Neural cell (in vitro differentiated cells): ENCODE results near the gene HIVEP3. TPM values are rescaled to one million over a fixed set of nuclear protein-coding genes. Genes with fewer than 3 reads are reported as not detected.

Experiments
- H2AFZ ChIP-seq: fragments of 200-600, 300-800 bp; sonication (generic), shearing (Covaris generic); 2 replicates; pipeline ENCODE4 v1.6.0; 2014; ENCODE audit warnings: low read depth, mild to moderate bottlenecking, antibody characterized with exemption, low read length, moderate library complexity
- H3F3A ChIP-seq: fragments of 200-600 bp; shearing (Covaris generic); 2 replicates; pipeline ENCODE4 v1.6.1; 2016; ENCODE audit warnings: mild to moderate bottlenecking, moderate library complexity, mixed read lengths, antibody characterized with exemption, low read length; ENCODE audit not compliant: insufficient read depth, poor library complexity, severe bottlenecking
- H3K27ac ChIP-seq: fragments of 200-600, 300-800 bp; sonication (generic), shearing (Covaris generic); 2 replicates; pipeline ENCODE4 v1.5.1; 2014; ENCODE audit warnings: mild to moderate bottlenecking, low read length, moderate library complexity
- H3K27me3 ChIP-seq: fragments of 300-800, 200-600 bp; sonication (generic), shearing (Covaris generic); 2 replicates; pipeline ENCODE4 v1.6.0; 2014; ENCODE audit warnings: mild to moderate bottlenecking, low read depth, low read length, moderate library complexity; ENCODE audit not compliant: insufficient read depth
- H3K36me3 ChIP-seq: fragments of 300-800, 200-600 bp; sonication (generic), shearing (Covaris generic); 2 replicates; pipeline ENCODE4 v1.5.1; 2014; ENCODE audit warnings: mild to moderate bottlenecking, antibody characterized with exemption, low read length, moderate library complexity; ENCODE audit not compliant: insufficient read depth
- H3K4me2 ChIP-seq: fragments of 300-800, 200-600 bp; sonication (generic), shearing (Covaris generic); 2 replicates; pipeline ENCODE4 v1.6.0; 2014; ENCODE audit warnings: mild to moderate bottlenecking, low read length
- H3K4me3 ChIP-seq: fragments of 300-800, 200-600 bp; sonication (generic), shearing (Covaris generic); 2 replicates; pipeline ENCODE4 v1.5.1; 2014; ENCODE audit warnings: mild to moderate bottlenecking, low read length, moderate library complexity
- H3K79me2 ChIP-seq: fragments of 200-600 bp; shearing (Covaris generic); replicated peaks from 2 replicates; pipeline ENCODE4 v1.6.0; 2014; ENCODE audit warnings: mild to moderate bottlenecking, low read length, moderate library complexity; ENCODE audit not compliant: insufficient read depth
- H3K9ac ChIP-seq: fragments of 300-800, 200-600 bp; sonication (generic), shearing (Covaris generic); 2 replicates; pipeline ENCODE4 v1.6.1; 2016; ENCODE audit warnings: mild to moderate bottlenecking, low read length, mixed read lengths
- H3K9me2 ChIP-seq: fragments of 200-600 bp; shearing (Covaris generic); 2 replicates; pipeline ENCODE4 v1.6.1; 2016; ENCODE audit warnings: mild to moderate bottlenecking, low read length, mixed read lengths; ENCODE audit not compliant: insufficient read depth
- H3K9me3 ChIP-seq: fragments of 200-600, 300-800 bp; sonication (generic), shearing (Covaris generic); 2 replicates; pipeline ENCODE4 v1.6.1; 2016; ENCODE audit warnings: mild to moderate bottlenecking, mixed run types, low read length, moderate library complexity, mixed read lengths
- H4K20me1 ChIP-seq: fragments of 200-600 bp; shearing (Covaris generic); 2 replicates; pipeline ENCODE4 v1.6.1; 2016; ENCODE audit warnings: mild to moderate bottlenecking, mixed run types; ENCODE audit not compliant: insufficient read depth
- EP300 ChIP-seq: fragments of 450-650 bp; conservative IDR thresholded peaks from 2 replicates; pipeline ENCODE4 v1.6.1; 2014; ENCODE audit warnings: antibody characterized with exemption, mild to moderate bottlenecking, moderate library complexity; ENCODE audit not compliant: poor library complexity, severe bottlenecking
- EZH2 ChIP-seq: fragments of 200-600, 300-800 bp; shearing (Covaris generic), sonication (generic); IDR thresholded peaks from 2 replicates; pipeline ENCODE4 v1.6.1; 2014; ENCODE audit warnings: antibody characterized with exemption, low read length, borderline replicate concordance, mild to moderate bottlenecking; ENCODE audit not compliant: insufficient read depth, poor library complexity, severe bottlenecking
- MXI1 ChIP-seq: fragments of 450-650 bp; conservative IDR thresholded peaks from 2 replicates; pipeline ENCODE4 v1.6.1; 2014; ENCODE audit warnings: antibody characterized with exemption, mild to moderate bottlenecking; ENCODE audit not compliant: poor library complexity, severe bottlenecking
- POLR2AphosphoS5 ChIP-seq: IDR thresholded peaks from 2 replicates; pipeline ENCODE4 v1.6.1; 2012
- RAD21 ChIP-seq: fragments of 450-650 bp; conservative IDR thresholded peaks from 2 replicates; pipeline ENCODE4 v1.6.1; 2014; ENCODE audit warnings: antibody characterized with exemption, mild to moderate bottlenecking, moderate library complexity
- SMC3 ChIP-seq: fragments of 450-650 bp; conservative IDR thresholded peaks from 2 replicates; pipeline ENCODE4 v1.6.1; 2014; ENCODE audit warnings: antibody characterized with exemption, mild to moderate bottlenecking, moderate library complexity; ENCODE audit not compliant: poor library complexity
- TAF1 ChIP-seq: IDR thresholded peaks from 2 replicates; pipeline ENCODE4 v1.6.1; 2012; ENCODE audit warnings: low read depth
- polyA plus RNA-seq: library from polyadenylated mRNA; depleted of rRNA; stranded (reverse); fragments of >200 nt; gene quantifications from 2 replicates; pipeline ENCODE4 v1.2.3, GENCODE V29; 2014
- TF ChIP-seq, protein P1 (sequence below): fragments of 450-650 bp; IDR thresholded peaks from 2 replicates; pipeline ENCODE4 v1.5.1; 2014; ENCODE audit warnings: antibody characterized with exemption, mild to moderate bottlenecking, moderate library complexity; ENCODE audit not compliant: poor library complexity, severe bottlenecking
- TF ChIP-seq, protein P2 (sequence below): IDR thresholded peaks from 2 replicates; pipeline ENCODE4 v1.6.1; 2012; ENCODE audit warnings: borderline replicate concordance

HIVEP3 gene
- polyA plus RNA-seq, 1 donor from 2014 or later: 2.6 TPM

- Histone ChIP-seq H3F3A (no peaks in the 10 kb centered on the region), H3K27ac (no peak overlapping the region), H2AFZ (no peak overlapping the region), H3K9me3 (no peaks in the 10 kb centered on the region), H3K27me3 (no peaks in the 10 kb centered on the region), H3K9ac (no peak overlapping the region), H3K36me3 (no peaks in the 10 kb centered on the region), H4K20me1 (no peaks in the 10 kb centered on the region), H3K9me2 (no peaks in the 10 kb centered on the region), H3K79me2 (no peaks in the 10 kb centered on the region), H3K4me2 (no peak overlapping the region), H3K4me3 (no peak overlapping the region)
- no peak for TF ChIP-seq RAD21
- no peak for TF ChIP-seq POLR2AphosphoS5
- no peak for TF ChIP-seq TAF1
- TF ChIP-seq, protein P1, sequence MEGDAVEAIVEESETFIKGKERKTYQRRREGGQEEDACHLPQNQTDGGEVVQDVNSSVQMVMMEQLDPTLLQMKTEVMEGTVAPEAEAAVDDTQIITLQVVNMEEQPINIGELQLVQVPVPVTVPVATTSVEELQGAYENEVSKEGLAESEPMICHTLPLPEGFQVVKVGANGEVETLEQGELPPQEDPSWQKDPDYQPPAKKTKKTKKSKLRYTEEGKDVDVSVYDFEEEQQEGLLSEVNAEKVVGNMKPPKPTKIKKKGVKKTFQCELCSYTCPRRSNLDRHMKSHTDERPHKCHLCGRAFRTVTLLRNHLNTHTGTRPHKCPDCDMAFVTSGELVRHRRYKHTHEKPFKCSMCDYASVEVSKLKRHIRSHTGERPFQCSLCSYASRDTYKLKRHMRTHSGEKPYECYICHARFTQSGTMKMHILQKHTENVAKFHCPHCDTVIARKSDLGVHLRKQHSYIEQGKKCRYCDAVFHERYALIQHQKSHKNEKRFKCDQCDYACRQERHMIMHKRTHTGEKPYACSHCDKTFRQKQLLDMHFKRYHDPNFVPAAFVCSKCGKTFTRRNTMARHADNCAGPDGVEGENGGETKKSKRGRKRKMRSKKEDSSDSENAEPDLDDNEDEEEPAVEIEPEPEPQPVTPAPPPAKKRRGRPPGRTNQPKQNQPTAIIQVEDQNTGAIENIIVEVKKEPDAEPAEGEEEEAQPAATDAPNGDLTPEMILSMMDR: no peak
Measured at GRCh38 chr1:41615316-41615715, 303.4 kb downstream of the HIVEP3 start.

- Histone ChIP-seq H3K9me2 (no peaks in the 10 kb centered on the region), H3K79me2 (no peaks in the 10 kb centered on the region), H3K36me3 (no peaks in the 10 kb centered on the region), H2AFZ (no peak overlapping the region), H3K4me2 (no peak overlapping the region), H3K27ac (no peak overlapping the region), H3K9ac (no peak overlapping the region), H3K27me3 (no peaks in the 10 kb centered on the region), H3K4me3 (no peak overlapping the region), H4K20me1 (no peaks in the 10 kb centered on the region), H3F3A (no peaks in the 10 kb centered on the region), H3K9me3 (no peaks in the 10 kb centered on the region)
- no peak for TF ChIP-seq EP300
- TF ChIP-seq, protein P2, sequence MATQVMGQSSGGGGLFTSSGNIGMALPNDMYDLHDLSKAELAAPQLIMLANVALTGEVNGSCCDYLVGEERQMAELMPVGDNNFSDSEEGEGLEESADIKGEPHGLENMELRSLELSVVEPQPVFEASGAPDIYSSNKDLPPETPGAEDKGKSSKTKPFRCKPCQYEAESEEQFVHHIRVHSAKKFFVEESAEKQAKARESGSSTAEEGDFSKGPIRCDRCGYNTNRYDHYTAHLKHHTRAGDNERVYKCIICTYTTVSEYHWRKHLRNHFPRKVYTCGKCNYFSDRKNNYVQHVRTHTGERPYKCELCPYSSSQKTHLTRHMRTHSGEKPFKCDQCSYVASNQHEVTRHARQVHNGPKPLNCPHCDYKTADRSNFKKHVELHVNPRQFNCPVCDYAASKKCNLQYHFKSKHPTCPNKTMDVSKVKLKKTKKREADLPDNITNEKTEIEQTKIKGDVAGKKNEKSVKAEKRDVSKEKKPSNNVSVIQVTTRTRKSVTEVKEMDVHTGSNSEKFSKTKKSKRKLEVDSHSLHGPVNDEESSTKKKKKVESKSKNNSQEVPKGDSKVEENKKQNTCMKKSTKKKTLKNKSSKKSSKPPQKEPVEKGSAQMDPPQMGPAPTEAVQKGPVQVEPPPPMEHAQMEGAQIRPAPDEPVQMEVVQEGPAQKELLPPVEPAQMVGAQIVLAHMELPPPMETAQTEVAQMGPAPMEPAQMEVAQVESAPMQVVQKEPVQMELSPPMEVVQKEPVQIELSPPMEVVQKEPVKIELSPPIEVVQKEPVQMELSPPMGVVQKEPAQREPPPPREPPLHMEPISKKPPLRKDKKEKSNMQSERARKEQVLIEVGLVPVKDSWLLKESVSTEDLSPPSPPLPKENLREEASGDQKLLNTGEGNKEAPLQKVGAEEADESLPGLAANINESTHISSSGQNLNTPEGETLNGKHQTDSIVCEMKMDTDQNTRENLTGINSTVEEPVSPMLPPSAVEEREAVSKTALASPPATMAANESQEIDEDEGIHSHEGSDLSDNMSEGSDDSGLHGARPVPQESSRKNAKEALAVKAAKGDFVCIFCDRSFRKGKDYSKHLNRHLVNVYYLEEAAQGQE: no peak
- TF ChIP-seq, protein P1: no peak
- TF ChIP-seq MXI1: no peak
- no peak for TF ChIP-seq EZH2
- TF ChIP-seq RAD21: no peak
- no peak for TF ChIP-seq SMC3
- no peak for TF ChIP-seq TAF1
- no peak for TF ChIP-seq POLR2AphosphoS5
Measured at GRCh38 chr1:41614818-41615217, 303.9 kb downstream of the HIVEP3 start.
